Erythroblast (primary cell): ENCODE results near the gene MATN4.

ENCODE experiments used
- GATA1 ChIP-seq: IDR thresholded peaks from 2 replicates; pipeline ENCODE4 v1.6.1; 2011; ENCODE audit warnings: low read depth, mild to moderate bottlenecking, control low read depth, low read length, moderate library complexity
- POLR2A ChIP-seq: IDR thresholded peaks from 2 replicates; pipeline ENCODE4 v1.6.1; 2011; ENCODE audit warnings: mild to moderate bottlenecking, low read length

GRCh38 chr20:45311589-45312211 lies 3.6 kb upstream of the MATN4 start:
- no peak for TF ChIP-seq POLR2A
- no peak for TF ChIP-seq GATA1
